Thoracic aorta (tissue), 2 donors: Measurements from ENCODE around the gene YEATS4. TPM values are rescaled to one million over a fixed set of nuclear protein-coding genes. Genes with fewer than 3 reads are reported as not detected.

ENCODE experiments used
- ATAC-seq: fragments of 150-250 bp; one replicate; pipeline ENCODE4 v1.8.0; 2017; ENCODE audit warnings: low read depth; ENCODE audit not compliant: insufficient number of reproducible peaks, low FRiP score
- DNase-seq: peaks from one replicate; pipeline ENCODE4 v3.0.0-alpha.2; 2020; ENCODE audit warnings: low spot score
- H3K27ac ChIP-seq, 2 donors: fragments of 200-600 bp; sonication (generic); 1 replicate in 1 of 2; 2 replicates in 1 of 2; pipeline ENCODE4 v1.5.1; 2016; ENCODE audit warnings: mild to moderate bottlenecking in 2 of 2, moderate library complexity in 2 of 2
- H3K27me3 ChIP-seq: fragments of 200-600 bp; sonication (generic); replicated peaks from 2 replicates; pipeline ENCODE4 v1.6.0; 2016; ENCODE audit warnings: mild to moderate bottlenecking; ENCODE audit not compliant: insufficient read depth
- H3K36me3 ChIP-seq: fragments of 200-600 bp; sonication (generic); one replicate; pipeline ENCODE4 v1.5.1; 2016
- H3K4me1 ChIP-seq, 2 donors: fragments of 200-600 bp; sonication (generic); 1 replicate in 1 of 2; 2 replicates in 1 of 2; pipeline versions ENCODE4 v1.5.1 to v1.6.0; 2016; ENCODE audit warnings: low read depth in 2 of 2, mild to moderate bottlenecking in 1 of 2; ENCODE audit not compliant: control insufficient read depth in 1 of 2
- H3K4me3 ChIP-seq: fragments of 200-600 bp; sonication (generic); 2 replicates; pipeline ENCODE4 v1.5.1; 2016; ENCODE audit warnings: mild to moderate bottlenecking
- H3K9me3 ChIP-seq: fragments of 200-600 bp; sonication (generic); 2 replicates; pipeline ENCODE4 v1.5.1; 2016
- total RNA-seq, 2 donors: library from RNA; depleted of rRNA; stranded (reverse); fragments of >200 nt; gene quantifications; one replicate each; pipeline versions ENCODE4 v1.1.0 to v1.2.3, GENCODE V29; 2016
- TF ChIP-seq, protein P1 (sequence below): fragments of 200-600 bp; sonication (generic); IDR thresholded peaks from one replicate; pipeline ENCODE4 v1.5.1; 2019; ENCODE audit warnings: antibody characterized with exemption

The YEATS4 gene
- total RNA-seq, 2 donors from 2014 or later, result 5.7 to 9.7 TPM

- H3K27ac ChIP-seq, result peak overlapping the region; percentile 2 to 56
- DNase-seq (no peak), ATAC-seq (peak; percentile 82)
These were observed 56.1 kb downstream of the YEATS4 start for GRCh38 chr12:69415471-69416275.

DNA sequence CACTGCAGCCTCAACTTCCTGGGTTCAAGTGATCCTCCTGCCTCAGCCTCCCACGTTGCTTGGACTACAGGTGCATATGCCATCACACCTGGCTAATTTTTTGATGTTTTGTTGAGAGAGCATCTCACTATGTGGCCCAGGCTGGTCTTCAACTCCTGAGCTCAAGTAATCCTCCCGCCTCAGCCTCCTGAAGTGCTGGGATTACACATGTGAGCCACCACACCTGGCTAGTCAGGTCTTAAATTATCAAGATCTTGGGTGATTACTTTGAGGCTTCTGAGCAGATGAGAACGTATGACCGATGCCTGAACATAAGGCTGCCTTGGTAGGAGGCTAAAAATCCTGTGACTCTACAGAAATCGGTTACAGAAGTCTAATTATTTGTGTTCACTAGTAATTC, 57.7 kb downstream of the YEATS4 start:
- no peaks in the 10 kb centered on the region for H3K36me3 ChIP-seq
- no peaks in the 10 kb centered on the region for H3K9me3 ChIP-seq
- no peak for DNase-seq
- H3K4me3 ChIP-seq, result no peak overlapping the region
- no peaks in the 10 kb centered on the region for H3K27me3 ChIP-seq
- ATAC-seq, result no peak
- H3K4me1 ChIP-seq, result peaks cover 5 to 8% of the 10 kb centered on the region in 2 donors
- H3K27ac ChIP-seq, result no peak overlapping the region
- TF ChIP-seq, protein P1, sequence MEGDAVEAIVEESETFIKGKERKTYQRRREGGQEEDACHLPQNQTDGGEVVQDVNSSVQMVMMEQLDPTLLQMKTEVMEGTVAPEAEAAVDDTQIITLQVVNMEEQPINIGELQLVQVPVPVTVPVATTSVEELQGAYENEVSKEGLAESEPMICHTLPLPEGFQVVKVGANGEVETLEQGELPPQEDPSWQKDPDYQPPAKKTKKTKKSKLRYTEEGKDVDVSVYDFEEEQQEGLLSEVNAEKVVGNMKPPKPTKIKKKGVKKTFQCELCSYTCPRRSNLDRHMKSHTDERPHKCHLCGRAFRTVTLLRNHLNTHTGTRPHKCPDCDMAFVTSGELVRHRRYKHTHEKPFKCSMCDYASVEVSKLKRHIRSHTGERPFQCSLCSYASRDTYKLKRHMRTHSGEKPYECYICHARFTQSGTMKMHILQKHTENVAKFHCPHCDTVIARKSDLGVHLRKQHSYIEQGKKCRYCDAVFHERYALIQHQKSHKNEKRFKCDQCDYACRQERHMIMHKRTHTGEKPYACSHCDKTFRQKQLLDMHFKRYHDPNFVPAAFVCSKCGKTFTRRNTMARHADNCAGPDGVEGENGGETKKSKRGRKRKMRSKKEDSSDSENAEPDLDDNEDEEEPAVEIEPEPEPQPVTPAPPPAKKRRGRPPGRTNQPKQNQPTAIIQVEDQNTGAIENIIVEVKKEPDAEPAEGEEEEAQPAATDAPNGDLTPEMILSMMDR, result no peak

More at GRCh38 chr12:69415471-69416275, 56.1 kb downstream of the YEATS4 start:
- Histone ChIP-seq H3K36me3 (no peaks in the 10 kb centered on the region), H3K4me3 (peak overlapping the region; percentile 56), H3K27me3 (no peaks in the 10 kb centered on the region), H3K9me3 (no peaks in the 10 kb centered on the region), H3K4me1 (peaks cover 5 to 17% of the 10 kb centered on the region in 2 donors)
- TF ChIP-seq, protein P1, result peak; percentile 76

- Histone ChIP-seq H3K27ac (no peak overlapping the region), H3K4me3 (no peak overlapping the region), H3K9me3 (no peaks in the 10 kb centered on the region), H3K36me3 (no peaks in the 10 kb centered on the region), H3K27me3 (no peaks in the 10 kb centered on the region), H3K4me1 (peaks cover 5 to 7% of the 10 kb centered on the region in 2 donors)
- DNase-seq (no peak), ATAC-seq (no peak)
- TF ChIP-seq, protein P1, result no peak
These were observed 58.2 kb downstream of the YEATS4 start for GRCh38 chr12:69417741-69418167.

- ATAC-seq (no peak), DNase-seq (no peak)
- Histone ChIP-seq H3K27ac (no peak overlapping the region), H3K4me3 (no peak overlapping the region), H3K36me3 (no peaks in the 10 kb centered on the region), H3K4me1 (peaks cover 5 to 7% of the 10 kb centered on the region in 2 donors), H3K27me3 (no peaks in the 10 kb centered on the region), H3K9me3 (no peaks in the 10 kb centered on the region)
- TF ChIP-seq, protein P1, result no peak
These were observed 60.2 kb downstream of the YEATS4 start for GRCh38 chr12:69419701-69420100.

DNA sequence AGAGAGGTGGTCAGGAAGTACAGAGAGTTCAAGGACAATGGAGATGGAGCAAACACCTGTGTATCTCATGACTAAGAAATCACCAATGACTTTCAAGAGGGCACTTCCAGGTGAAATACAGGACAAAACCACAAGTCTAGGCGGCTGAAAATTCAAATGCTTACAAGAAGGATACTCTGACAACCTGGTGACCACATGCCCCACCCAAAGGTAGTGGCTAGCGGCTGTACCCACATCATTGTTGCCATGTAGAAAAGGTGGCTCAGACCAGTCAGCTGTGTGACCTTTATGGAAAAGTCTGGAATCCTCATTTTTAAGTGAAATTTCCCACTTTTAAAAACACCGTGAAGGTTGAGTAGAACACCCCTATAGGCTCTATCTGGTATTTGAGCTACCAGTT, 62.0 kb downstream of the YEATS4 start:
- Histone ChIP-seq H3K4me3 (no peak overlapping the region), H3K9me3 (no peaks in the 10 kb centered on the region), H3K4me1 (no peaks in the 10 kb centered on the region), H3K27ac (no peak overlapping the region), H3K27me3 (no peaks in the 10 kb centered on the region), H3K36me3 (no peaks in the 10 kb centered on the region)
- no peak for DNase-seq
- no peak for ATAC-seq
- TF ChIP-seq, protein P1, result no peak
